ENCODE data around the gene ABCB9. TPM values are rescaled to one million over a fixed set of nuclear protein-coding genes. Genes with fewer than 3 reads are reported as not detected.

Gene ABCB9
- total and polyA plus RNA-seq, 2 experiments from 2014 or later: 3.9 to 5.5 TPM

GRCh38 chr12:122998316-122998715, 32.1 kb upstream of the ABCB9 start:
- Histone ChIP-seq H3K36me3 (replicated peaks; ENCODE audit: insufficient read depth, low read depth) (no peaks in the 10 kb centered on the region), H3K4me1 (ENCODE audit: insufficient read depth) (no peaks in the 10 kb centered on the region), H3K9me2 (replicated peaks; ENCODE audit: insufficient read depth) (no peaks in the 10 kb centered on the region), H3K9me3 (ENCODE audit: low read depth) (no peaks in the 10 kb centered on the region), H3K4me3 (no peak overlapping the region), H3K27ac (no peak overlapping the region), H2AFZ (no peak overlapping the region), H3K79me2 (no peaks in the 10 kb centered on the region), H3K4me2 (no peak overlapping the region), H3K27me3 (no peaks in the 10 kb centered on the region), H4K20me1 (ENCODE audit: insufficient read depth, poor library complexity, severe bottlenecking) (no peaks in the 10 kb centered on the region)
- no peak for DNase-seq (ENCODE audit: low spot score)
- no peak for TF ChIP-seq CTCF (IDR thresholded peaks at IDR 0.05; ENCODE audit: poor library complexity)
- TF ChIP-seq EZH2phosphoT487 (IDR thresholded peaks at IDR 0.05; ENCODE audit: low read depth, severe bottlenecking, unreplicated experiment): no peak
- TF ChIP-seq EZH2 (IDR thresholded peaks at IDR 0.05; ENCODE audit: borderline replicate concordance): no peak
- WGBS (ENCODE audit: low lambda C conversion rate, missing lambda C conversion rate): 98% methylated on average over 4 of the region's 4 CpGs

DNA sequence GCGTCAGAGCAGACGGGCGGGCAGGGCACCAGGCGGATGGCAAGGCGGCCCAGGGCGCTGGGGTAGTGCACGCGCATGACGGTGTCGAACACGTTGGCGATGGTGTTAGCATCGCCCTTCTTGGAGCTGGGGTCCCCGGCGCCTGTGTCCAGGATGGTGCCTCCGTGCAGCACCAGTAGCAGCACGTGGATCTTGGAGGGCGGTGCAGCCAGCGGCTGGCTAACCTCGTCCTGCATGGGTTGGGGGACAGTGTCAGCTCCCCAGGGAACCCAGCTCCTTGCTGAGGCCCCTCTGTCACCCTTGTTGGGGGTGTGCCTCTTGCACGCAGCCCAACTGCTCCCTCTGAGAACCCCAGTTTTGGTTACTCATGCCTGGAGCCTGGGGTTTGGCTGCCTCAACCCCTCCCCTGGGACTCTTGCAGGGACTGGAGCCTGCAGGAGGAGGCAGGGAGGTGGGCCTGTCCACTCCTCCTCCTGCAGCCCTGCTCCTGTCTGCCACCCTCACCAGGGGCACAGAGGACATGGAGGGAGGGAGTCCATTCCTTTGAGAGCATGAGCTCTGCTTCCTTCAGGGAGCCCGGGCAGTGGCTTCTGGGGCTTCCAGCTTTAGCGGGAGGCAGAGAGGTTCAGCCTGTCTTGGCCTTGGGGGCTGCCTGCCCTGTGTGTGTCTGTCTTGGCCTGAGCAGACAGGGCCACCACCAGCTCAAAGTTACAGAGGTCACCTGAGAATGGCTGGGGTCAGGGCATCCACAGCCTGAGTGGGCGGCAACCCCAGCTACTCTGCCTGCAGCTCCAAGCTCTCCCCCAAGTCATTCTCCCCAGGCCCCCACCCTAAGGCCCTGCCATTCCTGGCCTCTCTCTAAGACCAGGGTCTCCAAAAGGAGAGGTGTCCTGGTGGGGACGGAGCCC, 31.3 kb upstream of the ABCB9 start:
- no peak overlapping the region for H3K4me2 ChIP-seq
- no peak overlapping the region for H3K27ac ChIP-seq
- WGBS (ENCODE audit: low lambda C conversion rate, missing lambda C conversion rate): 94% methylated on average over 24 of the region's 25 CpGs
- no peak overlapping the region for H2AFZ ChIP-seq
- H4K20me1 ChIP-seq (ENCODE audit: insufficient read depth, poor library complexity, severe bottlenecking): no peaks in the 10 kb centered on the region
- H3K27me3 ChIP-seq: no peaks in the 10 kb centered on the region
- no peaks in the 10 kb centered on the region for H3K4me1 ChIP-seq (ENCODE audit: insufficient read depth)
- H3K79me2 ChIP-seq: no peaks in the 10 kb centered on the region
- no peak overlapping the region for H3K4me3 ChIP-seq
- H3K9me3 ChIP-seq (ENCODE audit: low read depth): no peaks in the 10 kb centered on the region
- TF ChIP-seq CTCF (IDR thresholded peaks at IDR 0.05; ENCODE audit: poor library complexity): no peak
- no peak for TF ChIP-seq EZH2 (IDR thresholded peaks at IDR 0.05; ENCODE audit: borderline replicate concordance)
- TF ChIP-seq EZH2phosphoT487 (IDR thresholded peaks at IDR 0.05; ENCODE audit: low read depth, severe bottlenecking, unreplicated experiment): no peak
- H3K36me3 ChIP-seq (replicated peaks; ENCODE audit: insufficient read depth, low read depth): no peaks in the 10 kb centered on the region
- H3K9me2 ChIP-seq (replicated peaks; ENCODE audit: insufficient read depth): no peaks in the 10 kb centered on the region
- no peak for DNase-seq (ENCODE audit: low spot score)

- H3K27me3 ChIP-seq: no peaks in the 10 kb centered on the region
- WGBS (ENCODE audit: low lambda C conversion rate, missing lambda C conversion rate): 94% methylated on average over 15 of the region's 16 CpGs
Measured at GRCh38 chr12:122996621-122997342, 30.5 kb upstream of the ABCB9 start.

More at GRCh38 chr12:122996621-122997342, 30.5 kb upstream of the ABCB9 start:
- no peaks in the 10 kb centered on the region for H3K4me1 ChIP-seq (ENCODE audit: insufficient read depth)
- H3K79me2 ChIP-seq: no peaks in the 10 kb centered on the region
- H3K4me3 ChIP-seq: no peak overlapping the region
- TF ChIP-seq EZH2 (IDR thresholded peaks at IDR 0.05; ENCODE audit: borderline replicate concordance) (no peak), EZH2phosphoT487 (IDR thresholded peaks at IDR 0.05; ENCODE audit: low read depth, severe bottlenecking, unreplicated experiment) (no peak), CTCF (IDR thresholded peaks at IDR 0.05; ENCODE audit: poor library complexity) (no peak)
- H3K36me3 ChIP-seq (replicated peaks; ENCODE audit: insufficient read depth, low read depth): no peaks in the 10 kb centered on the region
- H3K27ac ChIP-seq: no peak overlapping the region
- DNase-seq (ENCODE audit: low spot score): no peak
- no peaks in the 10 kb centered on the region for H3K9me3 ChIP-seq (ENCODE audit: low read depth)
- H4K20me1 ChIP-seq (ENCODE audit: insufficient read depth, poor library complexity, severe bottlenecking): no peaks in the 10 kb centered on the region
- no peak overlapping the region for H3K4me2 ChIP-seq
- no peak overlapping the region for H2AFZ ChIP-seq
- H3K9me2 ChIP-seq (replicated peaks; ENCODE audit: insufficient read depth): no peaks in the 10 kb centered on the region
